ENCODE measurements around the gene GPR146.

The GPR146 gene

GRCh38 chr7:1044189-1045068 lies at the start of gene GPR146:
Gene GPR146 (plus strand): TSS chr7:1044546. CDS start chr7:1057516, 12,970 bp downstream.
- peak; percentile 74 for DNase-seq (ENCODE audit: low read depth)

DNA sequence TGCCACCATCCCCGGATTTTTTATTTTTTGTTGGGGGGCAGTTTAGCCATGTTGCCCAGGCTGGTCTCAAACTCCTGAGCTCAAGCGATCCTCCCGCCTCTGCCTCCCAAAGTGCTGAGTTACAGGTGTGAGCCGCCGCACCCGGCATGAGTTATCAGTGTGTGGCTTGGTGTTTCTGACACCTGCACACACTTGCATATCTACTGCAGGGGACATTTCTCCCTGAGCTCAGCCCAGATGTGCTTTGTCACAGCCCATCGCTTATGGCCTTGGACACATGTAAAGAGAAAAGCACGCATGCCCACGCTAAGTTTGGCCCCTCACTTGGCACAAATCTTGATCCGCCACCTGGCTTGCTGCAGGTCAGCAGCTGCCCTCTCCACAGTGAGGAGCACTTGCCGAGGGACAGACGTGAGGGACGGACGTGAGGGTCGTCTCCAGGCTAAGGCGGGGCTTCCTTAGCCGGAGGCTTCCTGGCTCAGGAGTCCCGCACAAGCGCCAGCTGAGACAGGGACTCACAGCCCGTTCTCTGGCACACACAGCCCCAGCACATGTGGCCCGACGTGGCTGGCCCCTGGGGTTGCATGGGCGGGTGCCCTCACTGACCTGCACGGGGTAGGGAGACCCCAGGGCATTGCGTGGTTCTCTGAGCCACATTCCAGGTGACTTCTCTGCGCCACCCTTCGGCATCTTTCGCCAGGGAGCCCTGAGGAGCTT lies 49.6 kb upstream of the GPR146 start:
- no peak for TF ChIP-seq CTCF (IDR thresholded peaks at IDR 0.05; ENCODE audit: control insufficient read depth, insufficient read depth, low read depth, low read length, missing control alignments)
- DNase-seq (ENCODE audit: low read depth), result no peak
- no peak overlapping the region for H3K4me3 ChIP-seq (ENCODE audit: control insufficient read depth, low read depth, low read length)

More at GRCh38 chr7:1044189-1045068, at the start of gene GPR146:
- peak within 1 kb of the TSS; percentile 63 for H3K4me3 ChIP-seq (ENCODE audit: control insufficient read depth, low read depth, low read length)
- peak; percentile 67 for TF ChIP-seq CTCF (IDR thresholded peaks at IDR 0.05; ENCODE audit: control insufficient read depth, insufficient read depth, low read depth, low read length, missing control alignments)

GRCh38 chr7:995571-995970 lies 48.8 kb upstream of the GPR146 start:
- H3K4me3 ChIP-seq (ENCODE audit: control insufficient read depth, low read depth, low read length), result no peak overlapping the region
- no peak for TF ChIP-seq CTCF (IDR thresholded peaks at IDR 0.05; ENCODE audit: control insufficient read depth, insufficient read depth, low read depth, low read length, missing control alignments)
- DNase-seq (ENCODE audit: low read depth), result no peak

GRCh38 chr7:996079-996872 lies 48.1 kb upstream of the GPR146 start:
- no peak for DNase-seq (ENCODE audit: low read depth)
- no peak for TF ChIP-seq CTCF (IDR thresholded peaks at IDR 0.05; ENCODE audit: control insufficient read depth, insufficient read depth, low read depth, low read length, missing control alignments)
- no peak overlapping the region for H3K4me3 ChIP-seq (ENCODE audit: control insufficient read depth, low read depth, low read length)

GRCh38 chr7:997404-998395 lies 46.6 kb upstream of the GPR146 start:
- TF ChIP-seq CTCF (IDR thresholded peaks at IDR 0.05; ENCODE audit: control insufficient read depth, insufficient read depth, low read depth, low read length, missing control alignments), result no peak
- no peak for DNase-seq (ENCODE audit: low read depth)

More at GRCh38 chr7:997404-998395, 46.6 kb upstream of the GPR146 start:
- no peak overlapping the region for H3K4me3 ChIP-seq (ENCODE audit: control insufficient read depth, low read depth, low read length)

Measured in AG09309 (cell line).